Measurements from ENCODE around the gene HMSD. TPM values are rescaled to one million over a fixed set of nuclear protein-coding genes. Genes with fewer than 3 reads are reported as not detected.

HMSD gene
- total RNA-seq, 1 experiment from 2014 or later: 58.1 TPM

DNA sequence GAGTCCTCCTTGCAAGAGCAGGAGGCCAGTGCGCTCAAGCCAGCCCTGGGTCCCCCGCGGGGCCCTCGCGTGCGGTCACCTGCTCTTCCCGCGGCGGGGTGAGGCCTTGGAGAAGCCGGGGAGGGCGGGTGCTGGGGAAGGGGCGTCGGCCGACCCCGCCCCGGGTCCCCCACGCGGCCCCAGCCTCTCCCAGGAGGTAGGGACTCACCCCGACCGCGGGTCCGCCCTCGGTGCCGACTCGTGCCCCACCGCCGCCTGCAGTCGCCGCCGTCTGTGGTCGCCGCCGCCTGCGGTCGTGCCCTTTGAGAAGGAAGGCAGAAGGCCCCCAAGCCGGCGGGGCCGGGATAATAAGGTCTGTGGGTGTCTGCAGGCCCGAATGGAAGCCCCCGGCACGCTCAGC is 53.5 kb downstream of the HMSD start:
- H3K27me3 ChIP-seq (replicated peaks; ENCODE audit: insufficient read depth, low read depth, low read length, poor library complexity): no peaks in the 10 kb centered on the region
- no TSS peak for BruUV-seq (replicated peaks)
- H3K4me3 ChIP-seq (ENCODE audit: low read depth, low read length, poor library complexity, severe bottlenecking): no peak overlapping the region
- no peaks in the 10 kb centered on the region for H3K9me3 ChIP-seq (ENCODE audit: low read depth, low read length, poor library complexity, severe bottlenecking)
- CTCF ChIA-PET: no interaction called here
- TF ChIP-seq EZH2 (IDR thresholded peaks at IDR 0.05; ENCODE audit: borderline replicate concordance, low read depth, low read length, poor library complexity, severe bottlenecking): no peak
- TF ChIP-seq, protein P1, sequence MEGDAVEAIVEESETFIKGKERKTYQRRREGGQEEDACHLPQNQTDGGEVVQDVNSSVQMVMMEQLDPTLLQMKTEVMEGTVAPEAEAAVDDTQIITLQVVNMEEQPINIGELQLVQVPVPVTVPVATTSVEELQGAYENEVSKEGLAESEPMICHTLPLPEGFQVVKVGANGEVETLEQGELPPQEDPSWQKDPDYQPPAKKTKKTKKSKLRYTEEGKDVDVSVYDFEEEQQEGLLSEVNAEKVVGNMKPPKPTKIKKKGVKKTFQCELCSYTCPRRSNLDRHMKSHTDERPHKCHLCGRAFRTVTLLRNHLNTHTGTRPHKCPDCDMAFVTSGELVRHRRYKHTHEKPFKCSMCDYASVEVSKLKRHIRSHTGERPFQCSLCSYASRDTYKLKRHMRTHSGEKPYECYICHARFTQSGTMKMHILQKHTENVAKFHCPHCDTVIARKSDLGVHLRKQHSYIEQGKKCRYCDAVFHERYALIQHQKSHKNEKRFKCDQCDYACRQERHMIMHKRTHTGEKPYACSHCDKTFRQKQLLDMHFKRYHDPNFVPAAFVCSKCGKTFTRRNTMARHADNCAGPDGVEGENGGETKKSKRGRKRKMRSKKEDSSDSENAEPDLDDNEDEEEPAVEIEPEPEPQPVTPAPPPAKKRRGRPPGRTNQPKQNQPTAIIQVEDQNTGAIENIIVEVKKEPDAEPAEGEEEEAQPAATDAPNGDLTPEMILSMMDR (conservative IDR thresholded peaks at IDR 0.05; ENCODE audit: low read depth, low read length): no peak
- H3K27ac ChIP-seq (ENCODE audit: low read depth, low read length, poor library complexity, severe bottlenecking): no peak overlapping the region
- POLR2A ChIA-PET (ENCODE audit: low non-redundant PET): no interaction called here
- H3K36me3 ChIP-seq (ENCODE audit: insufficient read depth, low read length, poor library complexity, severe bottlenecking): no peaks in the 10 kb centered on the region
- no peak for DNase-seq (ENCODE audit: low spot score)
- no peaks in the 10 kb centered on the region for H3K4me1 ChIP-seq (ENCODE audit: insufficient read depth, low read length, poor library complexity, severe bottlenecking)
- intact Hi-C loops (cut with micrococcal nuclease; ENCODE audit: unreplicated experiment): no loop called here

GRCh38 chr18:64009305-64009704 is 60.2 kb downstream of the HMSD start:
- H3K27ac ChIP-seq (ENCODE audit: low read depth, low read length, poor library complexity, severe bottlenecking): no peak overlapping the region
- CTCF ChIA-PET: interaction anchor here (1.3 kb wide), 1 partner anchor 29 kb away, joined by 3 read pairs; no protein-coding TSS in a partner anchor
- no peak overlapping the region for H3K4me3 ChIP-seq (ENCODE audit: low read depth, low read length, poor library complexity, severe bottlenecking)
- POLR2A ChIA-PET (ENCODE audit: low non-redundant PET): no interaction called here
- intact Hi-C loops (cut with micrococcal nuclease; ENCODE audit: unreplicated experiment): no loop called here
- no peaks in the 10 kb centered on the region for H3K9me3 ChIP-seq (ENCODE audit: low read depth, low read length, poor library complexity, severe bottlenecking)
- H3K36me3 ChIP-seq (ENCODE audit: insufficient read depth, low read length, poor library complexity, severe bottlenecking): no peaks in the 10 kb centered on the region
- no peak for DNase-seq (ENCODE audit: low spot score)
- no peaks in the 10 kb centered on the region for H3K4me1 ChIP-seq (ENCODE audit: insufficient read depth, low read length, poor library complexity, severe bottlenecking)
- H3K27me3 ChIP-seq (replicated peaks; ENCODE audit: insufficient read depth, low read depth, low read length, poor library complexity): no peaks in the 10 kb centered on the region
- TF ChIP-seq, protein P1 (conservative IDR thresholded peaks at IDR 0.05; ENCODE audit: low read depth, low read length): no peak
- TF ChIP-seq EZH2 (IDR thresholded peaks at IDR 0.05; ENCODE audit: borderline replicate concordance, low read depth, low read length, poor library complexity, severe bottlenecking): no peak
- no TSS peak for BruUV-seq (replicated peaks)

Other genes with a start within 250 kb of the HMSD start
- not detected in 2 replicates for gene SERPINB11, start 246.3 kb upstream of the HMSD start, total RNA-seq (2021)
- 12.2 and 12.8 TPM in 2 replicates for gene SERPINB7, start 173.9 kb upstream of the HMSD start, total RNA-seq (2021)
- gene SERPINB2, start 61.6 kb upstream of the HMSD start, total RNA-seq (2021): 1.7 and 2.5 TPM in 2 replicates
- gene SERPINB10, start 41.3 kb upstream of the HMSD start, total RNA-seq (2021): not detected in 2 replicates
- 11.3 and 26.4 TPM in 2 replicates for gene SERPINB8, start 20.8 kb downstream of the HMSD start, total RNA-seq (2021)
- not detected in 2 replicates for gene LINC00305, start 199.8 kb downstream of the HMSD start, total RNA-seq (2021)